ENCODE results near the gene BRME1. TPM values are rescaled to one million over a fixed set of nuclear protein-coding genes. Genes with fewer than 3 reads are reported as not detected.

BRME1 gene
- total RNA-seq, 1 donor from 2014 or later = 12.0 TPM

DNA sequence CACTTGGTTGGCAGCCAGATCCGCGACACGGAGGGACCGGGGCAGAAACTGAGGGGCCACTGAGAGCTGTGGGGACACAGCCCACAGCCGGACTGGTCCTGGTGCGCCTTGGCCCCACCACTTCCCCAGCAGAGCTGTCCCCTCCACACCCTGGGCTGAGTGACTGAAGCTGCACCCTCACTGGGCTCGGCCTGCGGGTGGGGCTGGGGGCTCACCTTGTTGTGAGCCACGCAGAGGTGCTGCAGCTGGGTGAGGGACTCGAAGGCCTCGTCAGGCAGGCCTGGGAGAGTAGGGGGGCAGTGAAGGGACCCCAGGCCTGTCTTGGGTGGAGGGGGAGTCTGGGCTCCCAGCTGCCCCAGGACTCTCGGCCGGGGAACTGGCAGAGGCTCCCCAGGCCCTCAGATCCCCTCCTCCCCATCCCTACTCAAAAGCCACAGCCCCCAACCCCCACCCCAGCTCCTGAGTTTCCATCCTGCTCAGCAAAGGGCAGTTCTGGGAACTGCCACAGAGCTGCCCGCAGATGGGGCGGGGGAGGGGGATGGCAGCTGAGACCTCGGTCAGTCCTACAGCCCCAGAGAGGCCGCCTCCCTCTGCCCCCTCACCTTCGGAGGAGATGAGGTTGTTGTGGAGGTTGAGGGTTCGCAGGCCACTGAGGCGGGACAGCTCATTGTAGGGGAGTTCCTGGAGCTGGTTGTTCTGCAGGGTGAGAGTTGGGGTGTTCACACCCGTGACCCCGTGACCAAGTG is 30.0 kb upstream of the BRME1 start:
- intact Hi-C loops (cut with DNase I) = no loop called here
- no peaks in the 10 kb centered on the region for H3K9me3 ChIP-seq
- H3K36me3 ChIP-seq = no peaks in the 10 kb centered on the region
- TF ChIP-seq POLR2A (IDR thresholded peaks at IDR 0.05) = no peak
- TF ChIP-seq, protein P1, sequence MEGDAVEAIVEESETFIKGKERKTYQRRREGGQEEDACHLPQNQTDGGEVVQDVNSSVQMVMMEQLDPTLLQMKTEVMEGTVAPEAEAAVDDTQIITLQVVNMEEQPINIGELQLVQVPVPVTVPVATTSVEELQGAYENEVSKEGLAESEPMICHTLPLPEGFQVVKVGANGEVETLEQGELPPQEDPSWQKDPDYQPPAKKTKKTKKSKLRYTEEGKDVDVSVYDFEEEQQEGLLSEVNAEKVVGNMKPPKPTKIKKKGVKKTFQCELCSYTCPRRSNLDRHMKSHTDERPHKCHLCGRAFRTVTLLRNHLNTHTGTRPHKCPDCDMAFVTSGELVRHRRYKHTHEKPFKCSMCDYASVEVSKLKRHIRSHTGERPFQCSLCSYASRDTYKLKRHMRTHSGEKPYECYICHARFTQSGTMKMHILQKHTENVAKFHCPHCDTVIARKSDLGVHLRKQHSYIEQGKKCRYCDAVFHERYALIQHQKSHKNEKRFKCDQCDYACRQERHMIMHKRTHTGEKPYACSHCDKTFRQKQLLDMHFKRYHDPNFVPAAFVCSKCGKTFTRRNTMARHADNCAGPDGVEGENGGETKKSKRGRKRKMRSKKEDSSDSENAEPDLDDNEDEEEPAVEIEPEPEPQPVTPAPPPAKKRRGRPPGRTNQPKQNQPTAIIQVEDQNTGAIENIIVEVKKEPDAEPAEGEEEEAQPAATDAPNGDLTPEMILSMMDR (IDR thresholded peaks at IDR 0.05) = no peak
- TF ChIP-seq POLR2AphosphoS5 (IDR thresholded peaks at IDR 0.05; ENCODE audit: insufficient read depth in 1 of 2, low read depth in 1 of 2) = no peak
- H3K4me3 ChIP-seq = no peak overlapping the region
- no peaks in the 10 kb centered on the region for H3K27me3 ChIP-seq
- DNase-seq (ENCODE audit: extremely low spot score in 2 of 2) = no peak
- H3K4me1 ChIP-seq = peaks cover 14% of the 10 kb centered on the region
- no peak overlapping the region for H3K27ac ChIP-seq

DNA sequence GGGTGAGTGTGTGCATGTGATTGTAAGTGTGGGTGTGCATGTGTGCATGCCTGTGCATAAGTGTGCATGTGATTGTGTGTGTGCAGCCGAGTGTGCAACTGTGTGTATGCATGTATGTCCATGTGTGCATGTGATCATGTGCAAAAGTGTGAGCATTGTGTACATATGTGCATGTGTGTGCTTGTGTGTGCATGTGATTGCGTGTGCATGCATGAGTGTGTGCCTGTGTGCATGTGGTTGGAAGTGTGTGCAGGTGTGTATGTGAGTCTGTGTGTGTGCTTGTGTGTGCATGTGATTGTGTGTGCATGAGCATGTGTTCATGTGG is 28.8 kb upstream of the BRME1 start:
- no peaks in the 10 kb centered on the region for H3K27me3 ChIP-seq
- H3K27ac ChIP-seq = no peak overlapping the region
- no peak for DNase-seq (ENCODE audit: extremely low spot score in 2 of 2)
- no peaks in the 10 kb centered on the region for H3K9me3 ChIP-seq
- no peaks in the 10 kb centered on the region for H3K36me3 ChIP-seq
- intact Hi-C loops (cut with DNase I) = no loop called here
- TF ChIP-seq, protein P1 (IDR thresholded peaks at IDR 0.05) = no peak
- TF ChIP-seq POLR2A (IDR thresholded peaks at IDR 0.05) (no peak), POLR2AphosphoS5 (IDR thresholded peaks at IDR 0.05; ENCODE audit: insufficient read depth in 1 of 2, low read depth in 1 of 2) (no peak)
- H3K4me1 ChIP-seq = peaks cover 14% of the 10 kb centered on the region
- no peak overlapping the region for H3K4me3 ChIP-seq

DNA sequence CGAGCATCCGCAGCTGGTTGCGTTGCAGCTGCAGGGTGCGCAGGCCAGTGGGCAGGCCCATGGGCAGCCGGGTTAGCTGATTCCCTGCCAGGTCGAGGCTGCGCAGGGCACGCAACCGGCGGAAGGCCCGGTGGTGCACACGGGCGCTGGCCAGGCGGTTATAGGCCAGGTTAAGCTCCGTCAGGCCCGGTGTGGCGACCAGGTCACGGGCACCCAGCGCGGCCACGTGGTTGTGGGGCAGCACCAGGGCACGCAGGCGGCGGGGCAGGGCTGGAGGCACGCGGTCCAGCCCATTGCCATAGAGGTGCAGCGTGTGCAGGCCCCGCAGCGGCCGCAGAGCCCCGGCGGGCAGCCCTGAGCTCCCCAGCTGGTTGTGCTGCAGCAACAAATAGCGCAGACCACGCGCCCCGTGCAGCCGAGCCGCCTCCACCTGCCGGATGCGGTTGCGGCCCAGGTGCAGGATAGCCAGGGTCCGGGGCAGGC is 27.0 kb upstream of the BRME1 start:
- H3K9me3 ChIP-seq = no peaks in the 10 kb centered on the region
- H3K36me3 ChIP-seq = peaks cover 0 to 10% of the 10 kb centered on the region in 2 donors
- H3K4me1 ChIP-seq = peaks cover 5% of the 10 kb centered on the region
- no peak overlapping the region for H3K27ac ChIP-seq
- TF ChIP-seq POLR2A (IDR thresholded peaks at IDR 0.05) (no peak), POLR2AphosphoS5 (IDR thresholded peaks at IDR 0.05; ENCODE audit: insufficient read depth in 1 of 2, low read depth in 1 of 2) (no peak)
- TF ChIP-seq, protein P1 (IDR thresholded peaks at IDR 0.05) = no peak
- DNase-seq (ENCODE audit: extremely low spot score in 2 of 2) = no peak
- intact Hi-C loops (cut with DNase I) = no loop called here
- H3K27me3 ChIP-seq = no peaks in the 10 kb centered on the region
- no peak overlapping the region for H3K4me3 ChIP-seq

DNA sequence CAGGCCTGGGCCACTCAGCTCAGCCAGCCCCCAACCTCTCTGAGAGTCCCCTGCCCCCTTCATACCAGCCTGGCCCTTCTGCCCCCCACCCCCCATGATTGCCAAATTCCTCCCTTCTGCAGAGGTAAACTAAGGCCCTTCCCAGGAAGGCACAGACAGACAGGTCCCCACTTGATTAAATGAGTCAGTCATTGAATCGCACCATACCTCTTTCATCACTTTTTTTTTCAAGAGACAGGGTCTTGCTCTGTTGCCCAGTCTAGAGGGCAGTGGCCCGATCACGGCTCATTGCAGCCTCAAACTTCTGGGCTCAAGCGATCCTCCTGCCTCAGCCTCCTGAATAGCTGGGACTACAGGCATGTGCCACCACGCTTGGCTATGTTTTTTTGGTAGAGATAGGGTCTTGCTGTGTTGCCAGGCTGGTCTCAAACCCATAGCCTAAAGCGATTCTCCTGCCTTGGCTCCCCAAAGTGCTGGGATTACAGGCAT is 26.3 kb upstream of the BRME1 start:
- no peak overlapping the region for H3K27ac ChIP-seq
- TF ChIP-seq, protein P1 (IDR thresholded peaks at IDR 0.05) = no peak
- no peak for TF ChIP-seq POLR2AphosphoS5 (IDR thresholded peaks at IDR 0.05; ENCODE audit: insufficient read depth in 1 of 2, low read depth in 1 of 2)
- no peak for TF ChIP-seq POLR2A (IDR thresholded peaks at IDR 0.05)
- intact Hi-C loops (cut with DNase I) = no loop called here

More for the DNA sequence above, 26.3 kb upstream of the BRME1 start:
- Histone ChIP-seq H3K36me3 (peaks cover 0 to 15% of the 10 kb centered on the region in 2 donors), H3K4me1 (no peaks in the 10 kb centered on the region), H3K9me3 (no peaks in the 10 kb centered on the region), H3K4me3 (no peak overlapping the region), H3K27me3 (no peaks in the 10 kb centered on the region)
- no peak for DNase-seq (ENCODE audit: extremely low spot score in 2 of 2)
